ENCODE measurements around the gene VWA5B2.

VWA5B2 gene

GRCh38 chr3:184196536-184196935 lies 32.8 kb upstream of the VWA5B2 start:
- H3K4me3 ChIP-seq (ENCODE audit: low read depth, low read length), result no peak overlapping the region
- no peak for DNase-seq (ENCODE audit: low read depth)
- no peak for TF ChIP-seq CTCF (IDR thresholded peaks at IDR 0.05; ENCODE audit: control insufficient read depth, extremely low read depth, insufficient read depth)

GRCh38 chr3:184198509-184198908 lies 30.9 kb upstream of the VWA5B2 start:
- TF ChIP-seq CTCF (IDR thresholded peaks at IDR 0.05; ENCODE audit: control insufficient read depth, extremely low read depth, insufficient read depth), result no peak
- H3K4me3 ChIP-seq (ENCODE audit: low read depth, low read length), result no peak overlapping the region
- no peak for DNase-seq (ENCODE audit: low read depth)

DNA sequence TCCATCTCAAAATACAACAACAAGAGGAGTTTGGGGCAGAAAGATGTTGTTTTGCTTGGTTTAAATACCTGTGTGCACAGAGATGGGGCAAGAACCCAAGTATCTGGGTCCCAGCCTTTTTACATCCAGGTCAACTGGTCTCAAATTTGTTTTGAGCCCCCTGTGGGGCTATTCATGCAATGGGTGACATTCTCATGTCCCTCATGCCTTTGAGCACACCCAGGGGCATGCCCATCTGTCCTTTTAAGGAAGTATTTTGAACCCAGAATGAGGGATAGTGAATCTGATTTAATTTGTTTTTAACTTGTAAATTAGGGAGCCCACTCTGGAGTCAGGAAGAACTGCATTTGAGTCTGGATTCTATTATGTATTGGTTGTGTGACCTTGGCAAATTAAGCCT lies 28.6 kb upstream of the VWA5B2 start:
- no peak overlapping the region for H3K4me3 ChIP-seq (ENCODE audit: low read depth, low read length)
- DNase-seq (ENCODE audit: low read depth), result no peak
- no peak for TF ChIP-seq CTCF (IDR thresholded peaks at IDR 0.05; ENCODE audit: control insufficient read depth, extremely low read depth, insufficient read depth)

GRCh38 chr3:184203526-184203925 lies 25.9 kb upstream of the VWA5B2 start:
- no peak for DNase-seq (ENCODE audit: low read depth)
- no peak for TF ChIP-seq CTCF (IDR thresholded peaks at IDR 0.05; ENCODE audit: control insufficient read depth, extremely low read depth, insufficient read depth)
- no peak overlapping the region for H3K4me3 ChIP-seq (ENCODE audit: low read depth, low read length)

DNA sequence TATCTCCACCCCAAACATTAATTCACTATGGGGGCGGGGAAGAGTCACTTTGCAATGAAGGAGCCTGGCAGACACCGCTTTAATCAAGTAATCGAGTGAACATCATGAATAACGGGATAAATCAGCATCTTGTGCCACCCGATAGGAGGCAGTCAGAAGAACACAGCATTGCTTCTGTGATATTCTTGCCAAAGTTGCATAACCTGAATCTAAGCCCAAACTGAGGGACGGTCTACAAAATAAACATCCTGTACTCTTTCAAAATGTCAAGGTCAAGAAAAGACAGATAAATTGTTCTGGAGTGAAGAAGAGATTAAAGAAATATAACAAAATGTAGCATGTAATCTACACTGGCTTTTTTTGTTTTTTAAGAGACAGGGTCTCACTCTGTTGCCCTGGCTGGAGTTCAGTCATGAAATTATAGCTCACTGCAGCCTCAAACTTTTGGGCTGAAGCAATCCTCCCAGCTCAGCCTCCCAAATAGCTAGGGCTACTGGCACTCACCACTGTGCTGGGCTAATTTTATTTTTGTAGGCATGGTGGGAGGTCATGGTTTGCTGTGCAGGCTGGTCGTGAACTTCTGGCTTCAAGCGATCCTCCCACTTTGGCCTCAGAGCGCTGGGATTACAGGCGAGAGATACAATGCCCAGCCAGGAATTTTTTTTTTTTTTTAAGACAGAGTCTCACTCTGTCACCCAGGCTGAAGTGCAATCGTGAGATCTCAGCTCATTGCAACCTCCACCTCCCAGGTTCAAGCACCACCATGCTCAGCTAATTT lies 20.1 kb upstream of the VWA5B2 start:
- no peak overlapping the region for H3K4me3 ChIP-seq (ENCODE audit: low read depth, low read length)
- no peak for TF ChIP-seq CTCF (IDR thresholded peaks at IDR 0.05; ENCODE audit: control insufficient read depth, extremely low read depth, insufficient read depth)
- DNase-seq (ENCODE audit: low read depth), result no peak

DNA sequence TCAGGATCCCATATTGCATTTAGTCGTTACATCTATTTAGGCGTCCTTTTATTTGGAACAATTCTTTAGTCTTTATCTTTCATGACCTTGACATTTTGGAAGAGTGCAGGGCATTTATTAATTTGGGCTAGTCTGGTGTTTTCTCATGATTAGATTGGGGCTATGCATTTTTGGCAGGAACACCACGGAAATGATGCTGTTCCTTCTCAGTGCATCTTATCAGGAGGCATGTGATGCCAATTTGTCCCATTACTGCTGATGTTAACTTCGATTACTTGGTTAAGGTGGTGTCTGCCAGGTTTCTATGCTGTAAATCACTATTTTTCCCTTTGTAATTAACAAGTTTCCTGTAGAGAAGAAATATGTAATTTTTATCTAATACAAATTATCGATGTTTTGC lies 18.1 kb upstream of the VWA5B2 start:
- TF ChIP-seq CTCF (IDR thresholded peaks at IDR 0.05; ENCODE audit: control insufficient read depth, extremely low read depth, insufficient read depth), result no peak
- H3K4me3 ChIP-seq (ENCODE audit: low read depth, low read length), result no peak overlapping the region
- no peak for DNase-seq (ENCODE audit: low read depth)

GRCh38 chr3:184211718-184212117 lies 17.7 kb upstream of the VWA5B2 start:
- no peak overlapping the region for H3K4me3 ChIP-seq (ENCODE audit: low read depth, low read length)
- DNase-seq (ENCODE audit: low read depth), result no peak
- TF ChIP-seq CTCF (IDR thresholded peaks at IDR 0.05; ENCODE audit: control insufficient read depth, extremely low read depth, insufficient read depth), result no peak
